MM.1S (cell line): ENCODE measurements around the gene NRG3.
"Not testable (repeated sequence)": the region's sequence is repeated elsewhere in the genome, so short reads cannot be mapped to it uniquely, and the experiment has no call there.

Experiments
- DNase-seq: peaks from one replicate; pipeline ENCODE4 v3.0.0-alpha.2; 2015
- H2AFZ ChIP-seq: fragments of 300-600 bp; sonication (generic); 2 replicates; pipeline ENCODE4 v1.6.0; 2016; ENCODE audit warnings: antibody characterized with exemption, low read length
- H3F3A ChIP-seq: fragments of 300-600 bp; sonication (generic); 2 replicates; pipeline ENCODE4 v1.6.1; 2016; ENCODE audit warnings: mild to moderate bottlenecking, antibody characterized with exemption, low read length, moderate library complexity, mixed read lengths; ENCODE audit not compliant: insufficient read depth
- H3K27ac ChIP-seq: fragments of 300-600 bp; sonication (generic); 2 replicates; pipeline ENCODE4 v1.5.1; 2016; ENCODE audit warnings: mild to moderate bottlenecking, low read length
- H3K27me3 ChIP-seq: fragments of 300-600 bp; sonication (generic); replicated peaks from 2 replicates; pipeline ENCODE4 v1.6.0; 2016; ENCODE audit warnings: low read length; ENCODE audit not compliant: insufficient read depth
- H3K36me3 ChIP-seq: fragments of 300-600 bp; sonication (generic); replicated peaks from 2 replicates; pipeline ENCODE4 v1.6.1; 2016; ENCODE audit warnings: mild to moderate bottlenecking, low read length, mixed read lengths; ENCODE audit not compliant: insufficient read depth
- H3K4me1 ChIP-seq: fragments of 300-600 bp; sonication (generic); 2 replicates; pipeline ENCODE4 v1.6.1; 2016; ENCODE audit warnings: low read length, mixed read lengths
- H3K4me2 ChIP-seq: fragments of 300-600 bp; sonication (generic); 2 replicates; pipeline ENCODE4 v1.6.0; 2016; ENCODE audit warnings: low read depth, low read length
- H3K4me3 ChIP-seq: fragments of 300-600 bp; sonication (generic); 2 replicates; pipeline ENCODE4 v1.5.1; 2016; ENCODE audit warnings: low read length, mixed read lengths
- H3K79me2 ChIP-seq: fragments of 300-600 bp; sonication (generic); 2 replicates; pipeline ENCODE4 v1.6.1; 2016; ENCODE audit warnings: mixed run types, low read length, mixed read lengths
- H3K9ac ChIP-seq: fragments of 300-600 bp; sonication (generic); 2 replicates; pipeline ENCODE4 v1.6.1; 2016; ENCODE audit warnings: low read length, mixed read lengths
- H3K9me2 ChIP-seq: fragments of 300-600 bp; sonication (generic); replicated peaks from 2 replicates; pipeline ENCODE4 v1.6.1; 2016; ENCODE audit warnings: mild to moderate bottlenecking, low read length, mixed read lengths; ENCODE audit not compliant: insufficient read depth
- H3K9me3 ChIP-seq: fragments of 300-600 bp; sonication (generic); replicated peaks from 2 replicates; pipeline ENCODE4 v1.6.1; 2016; ENCODE audit warnings: mild to moderate bottlenecking, low read length, mixed read lengths; ENCODE audit not compliant: insufficient read depth
- H4K20me1 ChIP-seq: fragments of 300-600 bp; sonication (generic); 2 replicates; pipeline ENCODE4 v1.6.1; 2016; ENCODE audit warnings: mild to moderate bottlenecking, low read length, moderate library complexity, mixed read lengths; ENCODE audit not compliant: insufficient read depth
- EZH2 ChIP-seq: fragments of 300-600 bp; sonication (generic); optimal IDR thresholded peaks from 2 replicates; pipeline ENCODE3; 2017; ENCODE audit warnings: low read depth, mild to moderate bottlenecking, antibody characterized with exemption, low read length, mixed read lengths
- EZH2phosphoT487 ChIP-seq: fragments of 300-600 bp; sonication (generic); IDR thresholded peaks from 2 replicates; pipeline ENCODE4 v1.6.1; 2018; ENCODE audit warnings: antibody characterized with exemption, low read length
- TF ChIP-seq, protein P1 (sequence below): fragments of 300-600 bp; sonication (generic); IDR thresholded peaks from 2 replicates; pipeline ENCODE4 v1.5.1; 2016; ENCODE audit warnings: antibody characterized with exemption, low read length, mixed read lengths

NRG3 gene

DNA sequence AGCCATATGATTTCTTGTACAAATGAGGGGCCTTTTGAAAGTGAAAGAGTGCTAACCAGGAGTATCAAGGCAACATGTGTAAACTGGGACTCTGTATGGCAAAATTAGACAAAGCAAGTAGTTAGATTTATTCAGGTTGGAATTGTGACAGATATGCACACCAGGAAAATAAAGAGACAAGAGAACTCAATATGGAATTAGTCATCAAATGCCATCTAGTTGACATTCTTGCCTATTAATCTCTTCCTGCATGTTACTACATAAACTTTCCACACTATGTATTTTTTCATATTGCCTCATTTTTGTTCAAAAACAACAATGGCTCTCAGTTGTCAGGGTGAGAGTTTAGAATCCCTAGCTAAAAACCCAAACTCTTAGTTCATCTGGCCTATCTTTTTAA is 799.0 kb downstream of the NRG3 start:
- H3K4me3 ChIP-seq, result no peak overlapping the region

DNA sequence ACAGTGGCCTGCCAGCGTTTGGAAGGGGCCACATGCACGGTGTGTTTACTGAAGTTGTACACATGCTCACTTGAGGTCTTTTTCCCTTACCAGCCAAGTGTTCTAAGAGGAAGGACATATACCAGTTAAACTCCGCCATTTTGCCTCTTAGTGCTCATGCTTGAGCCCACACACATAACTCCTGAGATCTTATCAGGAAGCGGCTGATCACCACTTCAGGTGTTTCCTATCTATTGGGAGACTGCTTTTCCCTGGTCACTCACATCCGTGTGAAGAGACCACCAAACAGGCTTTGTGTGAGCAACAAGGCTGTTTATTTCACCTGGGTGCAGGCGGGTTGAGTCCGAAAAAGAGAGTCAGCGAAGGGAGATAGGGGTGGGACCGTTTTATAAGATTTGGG is 802.9 kb downstream of the NRG3 start:
- not testable (repeated sequence) for H3K4me1 ChIP-seq, H3K9me2 ChIP-seq, H3K27ac ChIP-seq, H3F3A ChIP-seq, H2AFZ ChIP-seq, H3K36me3 ChIP-seq, H3K4me2 ChIP-seq, H3K4me3 ChIP-seq, H3K27me3 ChIP-seq, H4K20me1 ChIP-seq, H3K9me3 ChIP-seq, H3K9ac ChIP-seq, H3K79me2 ChIP-seq, DNase-seq

More for the DNA sequence above, 799.0 kb downstream of the NRG3 start:
- Histone ChIP-seq H3K36me3 (no peaks in the 10 kb centered on the region), H3K4me1 (no peaks in the 10 kb centered on the region), H3K9me3 (no peaks in the 10 kb centered on the region), H3K9me2 (no peaks in the 10 kb centered on the region), H3K27me3 (no peaks in the 10 kb centered on the region), H3K4me2 (no peak overlapping the region), H3F3A (no peaks in the 10 kb centered on the region), H3K79me2 (no peaks in the 10 kb centered on the region), H3K9ac (no peak overlapping the region), H2AFZ (no peak overlapping the region), H4K20me1 (no peaks in the 10 kb centered on the region), H3K27ac (no peak overlapping the region)
- DNase-seq, result no peak
- TF ChIP-seq, protein P1, sequence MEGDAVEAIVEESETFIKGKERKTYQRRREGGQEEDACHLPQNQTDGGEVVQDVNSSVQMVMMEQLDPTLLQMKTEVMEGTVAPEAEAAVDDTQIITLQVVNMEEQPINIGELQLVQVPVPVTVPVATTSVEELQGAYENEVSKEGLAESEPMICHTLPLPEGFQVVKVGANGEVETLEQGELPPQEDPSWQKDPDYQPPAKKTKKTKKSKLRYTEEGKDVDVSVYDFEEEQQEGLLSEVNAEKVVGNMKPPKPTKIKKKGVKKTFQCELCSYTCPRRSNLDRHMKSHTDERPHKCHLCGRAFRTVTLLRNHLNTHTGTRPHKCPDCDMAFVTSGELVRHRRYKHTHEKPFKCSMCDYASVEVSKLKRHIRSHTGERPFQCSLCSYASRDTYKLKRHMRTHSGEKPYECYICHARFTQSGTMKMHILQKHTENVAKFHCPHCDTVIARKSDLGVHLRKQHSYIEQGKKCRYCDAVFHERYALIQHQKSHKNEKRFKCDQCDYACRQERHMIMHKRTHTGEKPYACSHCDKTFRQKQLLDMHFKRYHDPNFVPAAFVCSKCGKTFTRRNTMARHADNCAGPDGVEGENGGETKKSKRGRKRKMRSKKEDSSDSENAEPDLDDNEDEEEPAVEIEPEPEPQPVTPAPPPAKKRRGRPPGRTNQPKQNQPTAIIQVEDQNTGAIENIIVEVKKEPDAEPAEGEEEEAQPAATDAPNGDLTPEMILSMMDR, result no peak
- TF ChIP-seq EZH2 (no peak), EZH2phosphoT487 (no peak)

DNA sequence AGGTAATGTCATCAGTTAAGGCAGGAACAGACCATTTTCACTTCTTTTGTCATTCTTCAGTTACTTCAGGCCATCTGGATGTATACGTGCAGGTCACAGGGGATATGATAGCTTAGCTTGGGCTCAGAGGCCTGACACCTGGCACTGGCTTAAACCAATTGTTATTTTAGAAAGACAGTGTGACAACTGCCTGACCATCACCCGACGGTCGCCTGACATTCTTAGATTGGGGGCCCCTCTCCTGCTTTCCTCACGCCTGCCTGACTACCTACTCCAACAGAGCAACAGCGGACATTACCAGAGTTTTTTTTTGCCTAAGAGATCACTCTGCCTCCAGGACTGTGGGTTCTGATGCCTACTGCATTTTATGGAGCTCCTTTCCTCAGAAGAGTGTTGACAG is 803.5 kb downstream of the NRG3 start:
- H3K4me2 ChIP-seq, H2AFZ ChIP-seq, H3K79me2 ChIP-seq, H4K20me1 ChIP-seq, H3F3A ChIP-seq, H3K4me3 ChIP-seq, H3K9me3 ChIP-seq, H3K9ac ChIP-seq, H3K27ac ChIP-seq, H3K27me3 ChIP-seq, DNase-seq, H3K36me3 ChIP-seq, H3K9me2 ChIP-seq, H3K4me1 ChIP-seq: not testable (repeated sequence)

DNA sequence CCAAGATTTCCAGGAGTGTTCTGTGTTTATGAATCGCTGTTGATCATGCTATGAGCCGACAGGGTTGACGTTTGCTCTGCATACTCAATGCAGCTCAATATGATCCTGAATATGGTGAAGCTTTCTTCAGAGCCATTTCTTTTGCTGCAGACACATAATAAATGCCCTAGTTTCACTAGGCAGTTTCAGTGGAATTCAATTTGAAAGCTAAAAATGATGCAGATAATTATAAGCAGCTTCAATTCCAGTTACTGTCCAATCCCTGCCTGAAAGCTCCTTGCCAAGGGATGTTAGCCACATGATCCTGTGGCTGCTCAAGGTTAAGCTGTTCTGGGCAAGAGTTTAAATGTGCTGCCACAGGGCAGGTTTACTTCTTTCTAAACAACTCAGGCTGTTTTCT is 805.6 kb downstream of the NRG3 start:
- Histone ChIP-seq H3K9ac (no peak overlapping the region), H3K4me3 (no peak overlapping the region), H3K9me2 (no peaks in the 10 kb centered on the region), H3K79me2 (no peaks in the 10 kb centered on the region), H2AFZ (no peak overlapping the region), H3K9me3 (no peaks in the 10 kb centered on the region), H4K20me1 (no peaks in the 10 kb centered on the region), H3K4me1 (no peaks in the 10 kb centered on the region), H3F3A (no peaks in the 10 kb centered on the region), H3K27ac (no peak overlapping the region), H3K36me3 (no peaks in the 10 kb centered on the region), H3K27me3 (no peaks in the 10 kb centered on the region), H3K4me2 (no peak overlapping the region)
- TF ChIP-seq EZH2phosphoT487 (no peak), EZH2 (no peak)
- TF ChIP-seq, protein P1, result no peak
- DNase-seq, result no peak
